GM19395 (cell line): ENCODE measurements around the gene TMPRSS4.

Source experiments
- ATAC-seq: cut with Tn5 transposase; IDR thresholded peaks from one replicate; pipeline ENCODE4 v1.9.1; 2021; ENCODE audit warnings: mild to moderate bottlenecking, moderate library complexity; ENCODE audit not compliant: unreplicated experiment

TMPRSS4 gene

GRCh38 chr11:118074785-118075184 is 2.1 kb upstream of the TMPRSS4 start:
- no peak for ATAC-seq

- no peak for ATAC-seq
Observed at GRCh38 chr11:118078911-118079411, 2.1 kb downstream of the TMPRSS4 start.

GRCh38 chr11:118079491-118079890 is 2.6 kb downstream of the TMPRSS4 start:
- no peak for ATAC-seq

GRCh38 chr11:118080296-118080695 is 3.4 kb downstream of the TMPRSS4 start:
- no peak for ATAC-seq

GRCh38 chr11:118081241-118081958 is 4.5 kb downstream of the TMPRSS4 start:
- no peak for ATAC-seq

- no peak for ATAC-seq
Observed at GRCh38 chr11:118082880-118083552, 6.1 kb downstream of the TMPRSS4 start.

GRCh38 chr11:118084247-118084646 is 7.4 kb downstream of the TMPRSS4 start:
- no peak for ATAC-seq

GRCh38 chr11:118084656-118085055 is 7.8 kb downstream of the TMPRSS4 start:
- no peak for ATAC-seq

GRCh38 chr11:118086913-118087768 is 10.3 kb downstream of the TMPRSS4 start, which contains the start of gene SMIM35:
TSS of gene SMIM35 (minus strand) at chr11:118086963. CDS start at chr11:118086757, 206 bp downstream.
- ATAC-seq: no peak

- ATAC-seq: no peak
Observed at GRCh38 chr11:118087931-118088330, 11.1 kb downstream of the TMPRSS4 start.

- ATAC-seq: no peak
Observed at GRCh38 chr11:118088531-118088930, 11.7 kb downstream of the TMPRSS4 start.

GRCh38 chr11:118090545-118091162 is 13.8 kb downstream of the TMPRSS4 start:
- no peak for ATAC-seq

GRCh38 chr11:118091690-118092089 is 14.8 kb downstream of the TMPRSS4 start:
- no peak for ATAC-seq

GRCh38 chr11:118092907-118093571 is 16.2 kb downstream of the TMPRSS4 start:
- no peak for ATAC-seq

- ATAC-seq: no peak
Observed at GRCh38 chr11:118095493-118095892, 18.6 kb downstream of the TMPRSS4 start.

- ATAC-seq: no peak
Observed at GRCh38 chr11:118095967-118096367, 19.1 kb downstream of the TMPRSS4 start.

- ATAC-seq: no peak
Observed at GRCh38 chr11:118098996-118099837, 22.3 kb downstream of the TMPRSS4 start.

- ATAC-seq: no peak
Observed at GRCh38 chr11:118099838-118100556, 23.1 kb downstream of the TMPRSS4 start.
